Central memory CD8-positive, alpha-beta T cell (primary cell): ENCODE data around the gene IFNB1.

Source experiments
- ATAC-seq: fragments of 150-1000 bp; cut with Tn5 transposase; replicated peaks from 2 replicates; pipeline ENCODE4 v1.10.0; 2022; ENCODE audit warnings: mild to moderate bottlenecking, moderate FRiP score, moderate number of reproducible peaks; ENCODE audit not compliant: poor library complexity, severe bottlenecking; ENCODE audit errors: extremely low read depth
- DNase-seq, 2 donors: peaks; one replicate each; pipeline ENCODE4 v3.0.0; 2021; ENCODE audit warnings: low spot score in 2 of 2
- H3K27ac Mint-ChIP-seq: one replicate; pipeline ENCODE4 v1.8.0; 2022; ENCODE audit warnings: low read depth, mild to moderate bottlenecking, moderate library complexity, mixed read lengths
- H3K27me3 Mint-ChIP-seq: one replicate; pipeline ENCODE4 v1.8.0; 2022; ENCODE audit warnings: mixed read lengths
- H3K36me3 Mint-ChIP-seq: one replicate; pipeline ENCODE4 v1.8.0; 2022; ENCODE audit warnings: mild to moderate bottlenecking, moderate library complexity, mixed read lengths; ENCODE audit not compliant: insufficient read depth
- H3K4me1 Mint-ChIP-seq: one replicate; pipeline ENCODE4 v1.8.0; 2022; ENCODE audit warnings: mixed read lengths
- H3K4me3 Mint-ChIP-seq: one replicate; pipeline ENCODE4 v1.8.0; 2022; ENCODE audit warnings: mild to moderate bottlenecking, moderate library complexity, mixed read lengths
- H3K9me3 Mint-ChIP-seq: one replicate; pipeline ENCODE4 v1.8.0; 2022; ENCODE audit warnings: mixed read lengths

Gene IFNB1

GRCh38 chr9:21086538-21086937, 8.8 kb upstream of the IFNB1 start:
- Mint-ChIP-seq H3K27ac (no peak overlapping the region), H3K4me3 (no peak overlapping the region), H3K4me1 (peaks cover 13% of the 10 kb centered on the region), H3K27me3 (no peaks in the 10 kb centered on the region), H3K36me3 (no peaks in the 10 kb centered on the region), H3K9me3 (no peaks in the 10 kb centered on the region)
- DNase-seq = no peak
- ATAC-seq = no peak

- no peak overlapping the region for H3K4me3 Mint-ChIP-seq
Measured at GRCh38 chr9:21085005-21085404, 7.3 kb upstream of the IFNB1 start.

GRCh38 chr9:21084242-21084850, 6.6 kb upstream of the IFNB1 start:
- Mint-ChIP-seq H3K36me3 (no peaks in the 10 kb centered on the region), H3K4me1 (peaks cover 24% of the 10 kb centered on the region), H3K27me3 (no peaks in the 10 kb centered on the region), H3K9me3 (no peaks in the 10 kb centered on the region), H3K4me3 (no peak overlapping the region), H3K27ac (no peak overlapping the region)
- DNase-seq = no peak
- no peak for ATAC-seq

More at GRCh38 chr9:21085005-21085404, 7.3 kb upstream of the IFNB1 start:
- DNase-seq = no peak
- Mint-ChIP-seq H3K27me3 (no peaks in the 10 kb centered on the region), H3K9me3 (no peaks in the 10 kb centered on the region), H3K4me1 (peaks cover 24% of the 10 kb centered on the region), H3K27ac (no peak overlapping the region), H3K36me3 (no peaks in the 10 kb centered on the region)
- no peak for ATAC-seq

GRCh38 chr9:21082671-21083070, 4.9 kb upstream of the IFNB1 start:
- DNase-seq (no peak), ATAC-seq (no peak)
- Mint-ChIP-seq H3K9me3 (no peaks in the 10 kb centered on the region), H3K4me3 (no peak overlapping the region), H3K36me3 (no peaks in the 10 kb centered on the region), H3K27me3 (no peaks in the 10 kb centered on the region), H3K4me1 (peaks cover 24% of the 10 kb centered on the region), H3K27ac (no peak overlapping the region)

- ATAC-seq = no peak
- no peak for DNase-seq
- H3K27ac Mint-ChIP-seq = peak overlapping the region; percentile 60
- H3K4me1 Mint-ChIP-seq = peaks cover 24% of the 10 kb centered on the region
- no peaks in the 10 kb centered on the region for H3K9me3 Mint-ChIP-seq
- no peak overlapping the region for H3K4me3 Mint-ChIP-seq
- H3K27me3 Mint-ChIP-seq = no peaks in the 10 kb centered on the region
- H3K36me3 Mint-ChIP-seq = no peaks in the 10 kb centered on the region
Measured at GRCh38 chr9:21081999-21082398, 4.3 kb upstream of the IFNB1 start.

GRCh38 chr9:21081451-21081850, 3.7 kb upstream of the IFNB1 start:
- Mint-ChIP-seq H3K4me1 (peaks cover 24% of the 10 kb centered on the region), H3K36me3 (no peaks in the 10 kb centered on the region), H3K4me3 (no peak overlapping the region), H3K27me3 (no peaks in the 10 kb centered on the region), H3K27ac (peak overlapping the region; percentile 60), H3K9me3 (no peaks in the 10 kb centered on the region)
- ATAC-seq = no peak
- no peak for DNase-seq

- H3K27ac Mint-ChIP-seq = no peak overlapping the region
- no peak overlapping the region for H3K4me3 Mint-ChIP-seq
- DNase-seq (no peak), ATAC-seq (no peak)
- no peaks in the 10 kb centered on the region for H3K27me3 Mint-ChIP-seq
- H3K4me1 Mint-ChIP-seq = peaks cover 24% of the 10 kb centered on the region
- H3K36me3 Mint-ChIP-seq = no peaks in the 10 kb centered on the region
- H3K9me3 Mint-ChIP-seq = no peaks in the 10 kb centered on the region
Measured at GRCh38 chr9:21080793-21081192, 3.1 kb upstream of the IFNB1 start.

- no peak overlapping the region for H3K4me3 Mint-ChIP-seq
- H3K27ac Mint-ChIP-seq = no peak overlapping the region
Measured at GRCh38 chr9:21078702-21079101, 960 bp upstream of the IFNB1 start.

GRCh38 chr9:21075484-21075883, 2.3 kb downstream of the IFNB1 start:
- H3K27me3 Mint-ChIP-seq = no peaks in the 10 kb centered on the region
- H3K4me1 Mint-ChIP-seq = peaks cover under 1% of the 10 kb centered on the region
- H3K36me3 Mint-ChIP-seq = peaks cover 1% of the 10 kb centered on the region
- DNase-seq = no peak
- no peak for ATAC-seq
- no peaks in the 10 kb centered on the region for H3K9me3 Mint-ChIP-seq
- H3K27ac Mint-ChIP-seq = no peak overlapping the region
- H3K4me3 Mint-ChIP-seq = no peak overlapping the region

More at GRCh38 chr9:21078702-21079101, 960 bp upstream of the IFNB1 start:
- Mint-ChIP-seq H3K9me3 (no peaks in the 10 kb centered on the region), H3K27me3 (no peaks in the 10 kb centered on the region), H3K4me1 (peaks cover 24% of the 10 kb centered on the region), H3K36me3 (no peaks in the 10 kb centered on the region)
- ATAC-seq (no peak), DNase-seq (no peak)

- Mint-ChIP-seq H3K36me3 (peaks cover 1% of the 10 kb centered on the region), H3K9me3 (no peaks in the 10 kb centered on the region), H3K27ac (no peak overlapping the region), H3K4me1 (no peaks in the 10 kb centered on the region), H3K27me3 (no peaks in the 10 kb centered on the region), H3K4me3 (no peak overlapping the region)
- no peak for ATAC-seq
- no peak for DNase-seq
Measured at GRCh38 chr9:21070906-21071305, 6.8 kb downstream of the IFNB1 start.

GRCh38 chr9:21070171-21070571, 7.6 kb downstream of the IFNB1 start:
- Mint-ChIP-seq H3K4me3 (no peak overlapping the region), H3K4me1 (no peaks in the 10 kb centered on the region), H3K27me3 (no peaks in the 10 kb centered on the region), H3K36me3 (peaks cover 1% of the 10 kb centered on the region), H3K27ac (no peak overlapping the region), H3K9me3 (no peaks in the 10 kb centered on the region)
- DNase-seq = no peak
- no peak for ATAC-seq

GRCh38 chr9:21060919-21061561, 16.7 kb downstream of the IFNB1 start:
- no peak for DNase-seq
- Mint-ChIP-seq H3K4me3 (no peak overlapping the region), H3K27me3 (no peaks in the 10 kb centered on the region), H3K36me3 (no peaks in the 10 kb centered on the region), H3K27ac (peak overlapping the region; percentile 39), H3K4me1 (peaks cover 24% of the 10 kb centered on the region), H3K9me3 (no peaks in the 10 kb centered on the region)
- no peak for ATAC-seq

- Mint-ChIP-seq H3K27me3 (no peaks in the 10 kb centered on the region), H3K36me3 (no peaks in the 10 kb centered on the region), H3K9me3 (no peaks in the 10 kb centered on the region), H3K4me3 (no peak overlapping the region), H3K27ac (no peak overlapping the region), H3K4me1 (peaks cover 22% of the 10 kb centered on the region)
- no peak for DNase-seq
- no peak for ATAC-seq
Measured at GRCh38 chr9:21056931-21057330, 20.8 kb downstream of the IFNB1 start.
